Osteoblast (primary cell): Measurements from ENCODE around the gene FBXL17. TPM values are rescaled to one million over a fixed set of nuclear protein-coding genes. Genes with fewer than 3 reads are reported as not detected.

Source experiments
- DNase-seq: peaks from one replicate; pipeline ENCODE4 v3.0.0; 2011; ENCODE audit warnings: low spot score, mixed read lengths; ENCODE audit not compliant: insufficient read length; ENCODE audit errors: missing footprints
- H2AFZ ChIP-seq: 2 replicates; pipeline ENCODE4 v1.6.0; 2011; ENCODE audit warnings: mild to moderate bottlenecking, low read length
- H3K27ac ChIP-seq: 2 replicates; pipeline ENCODE4 v1.5.1; 2011; ENCODE audit warnings: mild to moderate bottlenecking, low read depth, low read length, moderate library complexity
- H3K27me3 ChIP-seq: 2 replicates; pipeline ENCODE4 v1.6.0; 2012; ENCODE audit warnings: mild to moderate bottlenecking, control low read depth, inconsistent platforms, low read length, moderate library complexity; ENCODE audit not compliant: insufficient read depth
- H3K36me3 ChIP-seq: 2 replicates; pipeline ENCODE4 v1.5.1; 2011; ENCODE audit warnings: mild to moderate bottlenecking, low read length, control low read depth, moderate library complexity; ENCODE audit not compliant: insufficient read depth
- H3K4me1 ChIP-seq: 2 replicates; pipeline ENCODE4 v1.5.1; 2011; ENCODE audit warnings: mild to moderate bottlenecking, low read length, control low read depth, moderate library complexity; ENCODE audit not compliant: insufficient read depth
- H3K4me2 ChIP-seq: 2 replicates; pipeline ENCODE4 v1.6.0; 2011; ENCODE audit warnings: mild to moderate bottlenecking, low read length; ENCODE audit not compliant: insufficient read depth
- H3K4me3 ChIP-seq: fragments of 200-600 bp; sonication (generic); 3 replicates; pipeline ENCODE4 v1.5.1; 2012; ENCODE audit warnings: mild to moderate bottlenecking, low read length, inconsistent platforms; ENCODE audit not compliant: insufficient read depth
- H3K79me2 ChIP-seq: 2 replicates; pipeline ENCODE4 v1.6.0; 2012; ENCODE audit warnings: mild to moderate bottlenecking, low read length, control low read depth, inconsistent platforms; ENCODE audit not compliant: insufficient read depth
- H3K9me3 ChIP-seq: 2 replicates; pipeline ENCODE4 v1.5.1; 2011; ENCODE audit warnings: low read depth, low read length, control low read depth
- H4K20me1 ChIP-seq: 2 replicates; pipeline ENCODE4 v1.6.0; 2012; ENCODE audit warnings: mild to moderate bottlenecking, low read length, control low read depth; ENCODE audit not compliant: insufficient read depth
- total RNA-seq: library from RNA; depleted of rRNA; stranded (reverse); fragments of >200 nt; gene quantifications from 2 replicates; pipeline ENCODE4 v1.2.3, GENCODE V29; 2012
- TF ChIP-seq, protein P1 (sequence below): IDR thresholded peaks from 2 replicates; pipeline ENCODE4 v1.5.1; 2011; ENCODE audit warnings: mild to moderate bottlenecking, low read depth, low read length, moderate library complexity; ENCODE audit errors: extremely low read depth

Gene FBXL17
- total RNA-seq, 1 donor = 19.5 TPM

DNA sequence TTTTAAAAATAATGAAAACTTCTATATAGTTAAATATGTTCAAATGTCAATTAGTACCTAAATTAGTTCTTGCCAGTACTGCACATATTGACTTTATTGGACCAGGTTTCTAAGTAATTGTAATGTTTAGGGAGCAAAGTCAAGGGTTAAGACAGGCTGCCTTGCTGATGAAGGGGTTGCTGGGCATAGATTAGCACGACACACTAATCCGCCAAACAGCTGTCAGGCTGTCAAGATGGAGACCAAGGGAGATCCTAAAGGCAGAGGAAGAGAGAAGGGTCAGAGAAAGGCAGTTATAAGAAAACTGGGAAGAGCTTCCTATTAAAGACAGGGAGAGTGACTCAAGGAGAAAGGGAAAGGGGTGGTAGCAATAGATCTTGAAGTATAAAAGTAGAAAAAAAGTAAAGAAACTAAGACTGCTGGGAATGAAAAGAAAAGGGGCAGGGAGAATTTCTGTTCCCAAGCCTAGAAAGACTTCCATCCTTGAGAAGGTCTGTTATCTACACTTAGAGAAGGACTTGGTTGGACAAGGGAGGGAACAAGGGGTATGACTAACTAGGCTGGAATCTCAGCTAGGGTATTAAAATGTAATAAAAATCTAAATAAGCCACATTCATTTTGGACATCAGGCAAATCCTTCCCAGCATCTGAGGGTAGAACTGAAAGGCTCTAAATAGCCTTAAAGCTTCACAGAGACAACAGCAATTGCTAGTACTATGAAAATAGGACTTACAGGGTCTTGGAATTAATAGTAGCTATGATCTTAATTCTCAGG, 188.7 kb downstream of the FBXL17 start:
- Histone ChIP-seq H3K27ac (no peak overlapping the region), H3K9me3 (no peaks in the 10 kb centered on the region), H4K20me1 (no peaks in the 10 kb centered on the region), H3K4me3 (no peak overlapping the region), H3K27me3 (no peaks in the 10 kb centered on the region), H3K36me3 (no peaks in the 10 kb centered on the region), H2AFZ (no peak overlapping the region), H3K79me2 (no peaks in the 10 kb centered on the region), H3K4me1 (peaks cover 7% of the 10 kb centered on the region), H3K4me2 (peak overlapping the region; percentile 4)
- TF ChIP-seq, protein P1, sequence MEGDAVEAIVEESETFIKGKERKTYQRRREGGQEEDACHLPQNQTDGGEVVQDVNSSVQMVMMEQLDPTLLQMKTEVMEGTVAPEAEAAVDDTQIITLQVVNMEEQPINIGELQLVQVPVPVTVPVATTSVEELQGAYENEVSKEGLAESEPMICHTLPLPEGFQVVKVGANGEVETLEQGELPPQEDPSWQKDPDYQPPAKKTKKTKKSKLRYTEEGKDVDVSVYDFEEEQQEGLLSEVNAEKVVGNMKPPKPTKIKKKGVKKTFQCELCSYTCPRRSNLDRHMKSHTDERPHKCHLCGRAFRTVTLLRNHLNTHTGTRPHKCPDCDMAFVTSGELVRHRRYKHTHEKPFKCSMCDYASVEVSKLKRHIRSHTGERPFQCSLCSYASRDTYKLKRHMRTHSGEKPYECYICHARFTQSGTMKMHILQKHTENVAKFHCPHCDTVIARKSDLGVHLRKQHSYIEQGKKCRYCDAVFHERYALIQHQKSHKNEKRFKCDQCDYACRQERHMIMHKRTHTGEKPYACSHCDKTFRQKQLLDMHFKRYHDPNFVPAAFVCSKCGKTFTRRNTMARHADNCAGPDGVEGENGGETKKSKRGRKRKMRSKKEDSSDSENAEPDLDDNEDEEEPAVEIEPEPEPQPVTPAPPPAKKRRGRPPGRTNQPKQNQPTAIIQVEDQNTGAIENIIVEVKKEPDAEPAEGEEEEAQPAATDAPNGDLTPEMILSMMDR = no peak
- peak; percentile 79 for DNase-seq

DNA sequence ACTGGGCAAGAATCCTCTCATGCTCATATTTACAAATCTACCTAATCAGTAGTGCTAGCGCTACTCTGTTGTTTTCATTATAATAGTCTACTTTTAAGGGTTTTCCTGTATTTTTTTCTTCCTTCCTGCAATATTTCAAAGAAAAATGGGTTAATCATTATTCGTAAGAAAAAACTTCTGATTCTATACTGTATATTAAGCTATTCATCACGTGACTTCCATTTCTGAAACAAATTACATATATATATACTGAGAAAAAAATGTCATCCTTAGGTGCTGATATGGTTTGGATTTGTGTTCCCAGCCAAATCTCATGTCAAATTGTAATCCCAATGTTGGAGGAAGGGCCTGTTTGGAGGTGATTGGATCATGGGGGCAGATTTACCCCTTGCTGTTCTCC, 197.0 kb downstream of the FBXL17 start:
- Histone ChIP-seq H3K4me1 (no peaks in the 10 kb centered on the region), H3K4me2 (no peak overlapping the region), H3K9me3 (no peaks in the 10 kb centered on the region), H3K27me3 (no peaks in the 10 kb centered on the region), H3K27ac (no peak overlapping the region), H4K20me1 (no peaks in the 10 kb centered on the region), H3K79me2 (no peaks in the 10 kb centered on the region), H2AFZ (no peak overlapping the region), H3K4me3 (no peak overlapping the region), H3K36me3 (no peaks in the 10 kb centered on the region)
- TF ChIP-seq, protein P1 = no peak
- DNase-seq = no peak

DNA sequence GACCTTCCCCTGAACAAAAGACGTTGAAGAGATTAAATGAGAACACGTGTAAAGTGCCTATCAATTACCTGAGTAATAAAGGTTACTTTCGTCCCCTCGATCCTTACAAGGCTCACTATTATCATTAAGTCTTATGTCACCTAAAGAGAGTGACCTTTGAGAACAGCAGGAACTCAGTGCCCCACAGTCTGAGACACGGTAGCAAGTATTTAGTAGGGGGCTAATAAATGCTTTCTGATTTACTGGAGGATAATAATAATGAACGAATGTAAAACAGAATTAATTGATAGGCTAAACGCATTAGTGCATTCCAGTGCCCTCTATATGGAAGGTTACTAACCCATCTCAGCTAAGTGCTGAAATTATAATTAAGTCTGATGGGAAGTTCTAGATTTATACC, 199.9 kb downstream of the FBXL17 start:
- Histone ChIP-seq H3K4me2 (no peak overlapping the region), H3K27ac (no peak overlapping the region), H3K4me3 (no peak overlapping the region), H2AFZ (no peak overlapping the region), H3K9me3 (no peaks in the 10 kb centered on the region), H3K27me3 (no peaks in the 10 kb centered on the region), H3K36me3 (no peaks in the 10 kb centered on the region), H4K20me1 (no peaks in the 10 kb centered on the region), H3K79me2 (no peaks in the 10 kb centered on the region), H3K4me1 (no peaks in the 10 kb centered on the region)
- TF ChIP-seq, protein P1 = no peak
- DNase-seq = no peak

DNA sequence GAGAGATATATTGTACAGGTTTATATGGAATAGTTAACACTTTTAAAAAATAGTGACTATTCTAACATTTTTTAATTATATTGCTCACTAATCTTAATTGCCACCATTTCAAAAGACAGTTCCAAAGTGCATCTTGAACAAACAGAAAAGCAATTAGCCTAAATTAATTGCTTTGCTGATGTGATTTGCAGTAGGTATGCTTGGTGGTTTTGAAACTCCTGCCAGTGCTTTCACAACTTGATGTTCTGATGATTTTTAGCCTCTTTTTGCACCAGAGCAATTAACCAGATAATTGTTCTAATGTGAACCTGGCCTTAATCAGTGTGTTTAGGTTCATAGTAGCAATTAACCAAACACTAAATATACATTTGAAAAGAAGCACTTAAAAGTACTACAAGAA, 207.6 kb downstream of the FBXL17 start:
- H3K4me1 ChIP-seq = no peaks in the 10 kb centered on the region
- TF ChIP-seq, protein P1 = no peak
- no peaks in the 10 kb centered on the region for H4K20me1 ChIP-seq
- no peaks in the 10 kb centered on the region for H3K27me3 ChIP-seq
- no peak overlapping the region for H3K27ac ChIP-seq
- DNase-seq = no peak
- H3K9me3 ChIP-seq = no peaks in the 10 kb centered on the region
- H3K79me2 ChIP-seq = no peaks in the 10 kb centered on the region
- H3K4me3 ChIP-seq = no peak overlapping the region
- no peak overlapping the region for H2AFZ ChIP-seq
- no peak overlapping the region for H3K4me2 ChIP-seq
- no peaks in the 10 kb centered on the region for H3K36me3 ChIP-seq
